Inferior parietal cortex (tissue), 1 donor: ENCODE results near the gene NIPAL3.
"Not testable (repeated sequence)": the region's sequence is repeated elsewhere in the genome, so short reads cannot be mapped to it uniquely, and the experiment has no call there.

Source experiments
- DNase-seq: peaks from one replicate; pipeline ENCODE4 v3.0.0-alpha.2; 2016; ENCODE audit errors: extremely low spot score

NIPAL3 gene

GRCh38 chr1:24421502-24421901 is 5.9 kb downstream of the NIPAL3 start:
- no peak for DNase-seq

GRCh38 chr1:24424207-24424606 is 8.6 kb downstream of the NIPAL3 start:
- no peak for DNase-seq

GRCh38 chr1:24424990-24425389 is 9.4 kb downstream of the NIPAL3 start:
- DNase-seq = no peak

- no peak for DNase-seq
Observed at GRCh38 chr1:24425441-24425840, 9.8 kb downstream of the NIPAL3 start.

GRCh38 chr1:24425922-24426321 is 10.3 kb downstream of the NIPAL3 start:
- no peak for DNase-seq

GRCh38 chr1:24426744-24427544 is 11.3 kb downstream of the NIPAL3 start:
- no peak for DNase-seq

- no peak for DNase-seq
Observed at GRCh38 chr1:24427545-24427862, 11.9 kb downstream of the NIPAL3 start.

GRCh38 chr1:24435782-24436365 is 20.3 kb downstream of the NIPAL3 start:
- DNase-seq = peak; percentile 57

- DNase-seq = no peak
Observed at GRCh38 chr1:24437631-24438396, 22.2 kb downstream of the NIPAL3 start.

GRCh38 chr1:24438423-24438901 is 22.9 kb downstream of the NIPAL3 start:
- no peak for DNase-seq

GRCh38 chr1:24440436-24440835 is 24.8 kb downstream of the NIPAL3 start:
- DNase-seq = no peak

GRCh38 chr1:24441480-24441879 is 25.9 kb downstream of the NIPAL3 start:
- no peak for DNase-seq

GRCh38 chr1:24441996-24442668 is 26.5 kb downstream of the NIPAL3 start:
- no peak for DNase-seq

GRCh38 chr1:24442764-24443163 is 27.2 kb downstream of the NIPAL3 start:
- DNase-seq = no peak

- DNase-seq = no peak
Observed at GRCh38 chr1:24443241-24443656, 27.6 kb downstream of the NIPAL3 start.

- not testable (repeated sequence) for DNase-seq
Observed at GRCh38 chr1:24446446-24446845, 30.8 kb downstream of the NIPAL3 start.

GRCh38 chr1:24450316-24450715 is 34.7 kb downstream of the NIPAL3 start:
- DNase-seq = no peak

- DNase-seq = no peak
Observed at GRCh38 chr1:24450857-24451397, 35.3 kb downstream of the NIPAL3 start.

- DNase-seq = no peak
Observed at GRCh38 chr1:24451746-24452145, 36.1 kb downstream of the NIPAL3 start.

GRCh38 chr1:24452922-24453485 is 37.4 kb downstream of the NIPAL3 start:
- no peak for DNase-seq

- DNase-seq = no peak
Observed at GRCh38 chr1:24454673-24455072, 39.1 kb downstream of the NIPAL3 start.
